HepG2 (cell line): ENCODE data around the gene EOGT. TPM values are rescaled to one million over a fixed set of nuclear protein-coding genes. Genes with fewer than 3 reads are reported as not detected.

Experiments used
- ARHGAP35 ChIP-seq: sonication (generic); formaldehyde crosslinking; IDR thresholded peaks from 2 replicates; pipeline ENCODE4 v1.9.0; 2022; ENCODE audit warnings: mild to moderate bottlenecking, inconsistent platforms, moderate library complexity, missing genetic modification reagents, borderline replicate concordance
- FOXM1 ChIP-seq: sonication (generic); formaldehyde crosslinking; IDR thresholded peaks from 2 replicates; pipeline ENCODE4 v1.5.0; 2020; ENCODE audit warnings: missing genetic modification reagents
- KDM5A ChIP-seq: fragments of 200-600 bp; sonication (generic); IDR thresholded peaks from 2 replicates; pipeline ENCODE4 v1.7.0; 2018; ENCODE audit warnings: antibody characterized with exemption, mild to moderate bottlenecking, low read length, borderline replicate concordance
- RARG ChIP-seq: sonication (generic); formaldehyde crosslinking; IDR thresholded peaks from 2 replicates; pipeline ENCODE4 v1.4.0; 2020; ENCODE audit warnings: low read depth, mild to moderate bottlenecking, missing genetic modification reagents
- STAG1 ChIP-seq: sonication (generic); formaldehyde crosslinking; IDR thresholded peaks from 2 replicates; pipeline ENCODE4 v1.4.0; 2020; ENCODE audit warnings: missing genetic modification reagents
- TAF1 ChIP-seq: sonication (generic); formaldehyde crosslinking; IDR thresholded peaks from 2 replicates; pipeline ENCODE4 v1.4.0; 2020; ENCODE audit warnings: missing genetic modification reagents
- ZBTB7B ChIP-seq: sonication (generic); formaldehyde crosslinking; IDR thresholded peaks from 2 replicates; pipeline ENCODE4 v1.4.0; 2020; ENCODE audit warnings: missing genetic modification reagents
- ZFX ChIP-seq: sonication (generic); formaldehyde crosslinking; IDR thresholded peaks from 2 replicates; pipeline ENCODE4 v1.4.0; 2020; ENCODE audit warnings: mild to moderate bottlenecking, low read depth, missing genetic modification reagents, moderate library complexity
- ZMYM3 ChIP-seq: sonication (generic); formaldehyde crosslinking; IDR thresholded peaks from 2 replicates; pipeline ENCODE4 v1.5.1; 2020; ENCODE audit warnings: mild to moderate bottlenecking, missing genetic modification reagents
- ZNF143 ChIP-seq: sonication (generic); formaldehyde crosslinking; IDR thresholded peaks from 2 replicates; pipeline ENCODE4 v1.4.0; 2020; ENCODE audit warnings: missing genetic modification reagents
- ZNF33B ChIP-seq: sonication (generic); formaldehyde crosslinking; IDR thresholded peaks from 2 replicates; pipeline ENCODE4 v1.5.1; 2020; ENCODE audit warnings: mild to moderate bottlenecking, missing genetic modification reagents
- ZNF44 ChIP-seq: sonication (generic); formaldehyde crosslinking; IDR thresholded peaks from 2 replicates; pipeline ENCODE4 v1.5.1; 2020; ENCODE audit warnings: mild to moderate bottlenecking, missing genetic modification reagents
- ZNF556 ChIP-seq: sonication (generic); formaldehyde crosslinking; IDR thresholded peaks from 2 replicates; pipeline ENCODE4 v1.4.0; 2020; ENCODE audit warnings: mild to moderate bottlenecking, missing genetic modification reagents, borderline replicate concordance
- ZNF572 ChIP-seq: sonication (generic); formaldehyde crosslinking; IDR thresholded peaks from 2 replicates; pipeline ENCODE4 v1.5.1; 2020; ENCODE audit warnings: mild to moderate bottlenecking, missing genetic modification reagents
- ZNF775 ChIP-seq: sonication (generic); formaldehyde crosslinking; IDR thresholded peaks from 2 replicates; pipeline ENCODE4 v1.4.0; 2020; ENCODE audit warnings: missing genetic modification reagents, mild to moderate bottlenecking, moderate library complexity, borderline replicate concordance
- ZSCAN21 ChIP-seq: sonication (generic); formaldehyde crosslinking; IDR thresholded peaks from 2 replicates; pipeline ENCODE4 v1.8.0; 2022; ENCODE audit warnings: mild to moderate bottlenecking, missing genetic modification reagents, moderate library complexity, borderline replicate concordance
- polyA plus RNA-seq, 8 experiments: library from polyadenylated mRNA; depleted of rRNA in 3 of 8; stranded (reverse) in 7 of 8; unstranded in 1 of 8; fragments of >200 nt; fragmentation: Illumina TruSeq in 4 of 8; extraction: Trizol in 4 of 8; gene quantifications; 2 replicates each; pipeline versions ENCODE4 v1.2.1 to v1.2.3, GENCODE V29; 2011 to 2016; ENCODE audit warnings: low read depth in 4 of 8, missing spikeins in 1 of 8, mixed read lengths in 1 of 8; ENCODE audit not compliant: insufficient read depth in 1 of 8
- total RNA-seq, 5 experiments: library from RNA; depleted of rRNA; stranded (reverse); fragments of >200 nt; fragmentation: Illumina TruSeq; extraction: Trizol; gene quantifications; 2 replicates each; pipeline ENCODE4 v1.2.3, GENCODE V29; 2016; ENCODE audit warnings: low read depth in 1 of 5
- TF ChIP-seq, protein P1 (sequence below): sonication (generic); formaldehyde crosslinking; IDR thresholded peaks from 2 replicates; pipeline ENCODE4 v1.5.1; 2020; ENCODE audit warnings: mild to moderate bottlenecking, missing genetic modification reagents, borderline replicate concordance
- TF ChIP-seq, protein P2 (sequence below): sonication (generic); formaldehyde crosslinking; IDR thresholded peaks from 2 replicates; pipeline ENCODE4 v1.5.1; 2020; ENCODE audit warnings: missing genetic modification reagents, mild to moderate bottlenecking, borderline replicate concordance
- TF ChIP-seq, protein P3 (sequence below): sonication (generic); formaldehyde crosslinking; IDR thresholded peaks from 2 replicates; pipeline ENCODE4 v1.4.0; 2020; ENCODE audit warnings: missing genetic modification reagents

The EOGT gene
- total and polyA plus RNA-seq, 2 of the 13 experiments (the other 11 are each of a cell fraction or from before 2014, with no cell fraction given) = 4.5 to 18.6 TPM

DNA sequence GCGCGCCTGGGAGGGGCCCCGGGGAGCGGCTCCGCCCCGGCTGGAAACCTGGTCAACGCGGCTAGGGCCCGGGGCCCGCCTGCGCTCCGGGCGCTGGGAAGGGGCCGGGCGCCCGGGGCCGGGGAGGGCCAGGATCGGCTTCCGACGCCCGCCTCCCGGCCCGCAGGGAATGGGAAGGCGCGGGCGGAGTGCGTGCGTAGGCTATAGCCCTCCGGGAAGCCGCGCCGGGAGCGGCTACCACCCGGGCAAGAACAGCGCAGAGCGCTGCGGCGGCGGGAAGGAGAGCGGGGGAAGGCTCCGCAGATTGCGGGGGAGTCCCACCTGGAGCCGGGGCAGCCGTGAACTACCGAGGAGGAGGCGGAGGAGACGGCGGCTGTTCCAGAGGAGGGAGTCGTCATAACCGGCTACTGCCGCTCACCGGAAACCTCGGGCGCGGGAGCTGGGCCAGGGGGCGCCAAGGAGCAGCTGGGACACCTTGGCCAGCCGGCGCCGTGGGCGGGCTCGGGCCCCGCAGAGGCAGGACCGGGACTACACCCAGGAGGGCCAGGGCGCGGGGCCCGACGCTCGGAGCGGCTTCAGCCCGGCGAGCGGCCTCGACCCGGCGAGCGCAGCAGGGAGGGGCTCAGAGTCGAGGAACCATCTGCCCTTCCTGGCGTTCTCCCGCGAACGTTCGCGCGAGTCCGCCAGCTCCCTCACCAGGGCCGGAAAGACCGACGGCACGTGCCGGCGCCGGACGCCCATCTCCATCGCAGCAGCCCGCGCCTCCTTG lies at the start of gene EOGT (continued):
- TF ChIP-seq, protein P1, sequence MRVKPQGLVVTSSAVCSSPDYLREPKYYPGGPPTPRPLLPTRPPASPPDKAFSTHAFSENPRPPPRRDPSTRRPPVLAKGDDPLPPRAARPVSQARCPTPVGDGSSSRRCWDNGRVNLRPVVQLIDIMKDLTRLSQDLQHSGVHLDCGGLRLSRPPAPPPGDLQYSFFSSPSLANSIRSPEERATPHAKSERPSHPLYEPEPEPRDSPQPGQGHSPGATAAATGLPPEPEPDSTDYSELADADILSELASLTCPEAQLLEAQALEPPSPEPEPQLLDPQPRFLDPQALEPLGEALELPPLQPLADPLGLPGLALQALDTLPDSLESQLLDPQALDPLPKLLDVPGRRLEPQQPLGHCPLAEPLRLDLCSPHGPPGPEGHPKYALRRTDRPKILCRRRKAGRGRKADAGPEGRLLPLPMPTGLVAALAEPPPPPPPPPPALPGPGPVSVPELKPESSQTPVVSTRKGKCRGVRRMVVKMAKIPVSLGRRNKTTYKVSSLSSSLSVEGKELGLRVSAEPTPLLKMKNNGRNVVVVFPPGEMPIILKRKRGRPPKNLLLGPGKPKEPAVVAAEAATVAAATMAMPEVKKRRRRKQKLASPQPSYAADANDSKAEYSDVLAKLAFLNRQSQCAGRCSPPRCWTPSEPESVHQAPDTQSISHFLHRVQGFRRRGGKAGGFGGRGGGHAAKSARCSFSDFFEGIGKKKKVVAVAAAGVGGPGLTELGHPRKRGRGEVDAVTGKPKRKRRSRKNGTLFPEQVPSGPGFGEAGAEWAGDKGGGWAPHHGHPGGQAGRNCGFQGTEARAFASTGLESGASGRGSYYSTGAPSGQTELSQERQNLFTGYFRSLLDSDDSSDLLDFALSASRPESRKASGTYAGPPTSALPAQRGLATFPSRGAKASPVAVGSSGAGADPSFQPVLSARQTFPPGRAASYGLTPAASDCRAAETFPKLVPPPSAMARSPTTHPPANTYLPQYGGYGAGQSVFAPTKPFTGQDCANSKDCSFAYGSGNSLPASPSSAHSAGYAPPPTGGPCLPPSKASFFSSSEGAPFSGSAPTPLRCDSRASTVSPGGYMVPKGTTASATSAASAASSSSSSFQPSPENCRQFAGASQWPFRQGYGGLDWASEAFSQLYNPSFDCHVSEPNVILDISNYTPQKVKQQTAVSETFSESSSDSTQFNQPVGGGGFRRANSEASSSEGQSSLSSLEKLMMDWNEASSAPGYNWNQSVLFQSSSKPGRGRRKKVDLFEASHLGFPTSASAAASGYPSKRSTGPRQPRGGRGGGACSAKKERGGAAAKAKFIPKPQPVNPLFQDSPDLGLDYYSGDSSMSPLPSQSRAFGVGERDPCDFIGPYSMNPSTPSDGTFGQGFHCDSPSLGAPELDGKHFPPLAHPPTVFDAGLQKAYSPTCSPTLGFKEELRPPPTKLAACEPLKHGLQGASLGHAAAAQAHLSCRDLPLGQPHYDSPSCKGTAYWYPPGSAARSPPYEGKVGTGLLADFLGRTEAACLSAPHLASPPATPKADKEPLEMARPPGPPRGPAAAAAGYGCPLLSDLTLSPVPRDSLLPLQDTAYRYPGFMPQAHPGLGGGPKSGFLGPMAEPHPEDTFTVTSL = no peak
- TF ChIP-seq TAF1 (CRISPR knock-in tag) (peak; percentile 73), ARHGAP35 (CRISPR knock-in tag) (peak; percentile 50; the same call in 1 of the 2 replicates), ZBTB7B (CRISPR knock-in tag) (peak; percentile 43; the same call in 1 of the 2 replicates), ZNF143 (CRISPR knock-in tag) (0 out of 2 replicates have a peak, but pooled peaks have one; percentile 51), ZNF33B (0 out of 2 replicates have a peak, but pooled peaks have one; percentile 46), ZNF572 (CRISPR knock-in tag) (no peak), ZNF556 (CRISPR knock-in tag) (peak; percentile 73; the same call in 1 of the 2 replicates), STAG1 (CRISPR knock-in tag) (no peak; the same call in 1 of the 2 replicates), ZSCAN21 (CRISPR knock-in tag) (peak; percentile 83), ZNF44 (CRISPR knock-in tag) (no peak), ZMYM3 (no peak), FOXM1 (no peak), KDM5A (no peak), ZFX (CRISPR knock-in tag) (peak; percentile 82), ZNF775 (CRISPR knock-in tag) (no peak), RARG (CRISPR knock-in tag) (no peak)
- TF ChIP-seq, protein P2, sequence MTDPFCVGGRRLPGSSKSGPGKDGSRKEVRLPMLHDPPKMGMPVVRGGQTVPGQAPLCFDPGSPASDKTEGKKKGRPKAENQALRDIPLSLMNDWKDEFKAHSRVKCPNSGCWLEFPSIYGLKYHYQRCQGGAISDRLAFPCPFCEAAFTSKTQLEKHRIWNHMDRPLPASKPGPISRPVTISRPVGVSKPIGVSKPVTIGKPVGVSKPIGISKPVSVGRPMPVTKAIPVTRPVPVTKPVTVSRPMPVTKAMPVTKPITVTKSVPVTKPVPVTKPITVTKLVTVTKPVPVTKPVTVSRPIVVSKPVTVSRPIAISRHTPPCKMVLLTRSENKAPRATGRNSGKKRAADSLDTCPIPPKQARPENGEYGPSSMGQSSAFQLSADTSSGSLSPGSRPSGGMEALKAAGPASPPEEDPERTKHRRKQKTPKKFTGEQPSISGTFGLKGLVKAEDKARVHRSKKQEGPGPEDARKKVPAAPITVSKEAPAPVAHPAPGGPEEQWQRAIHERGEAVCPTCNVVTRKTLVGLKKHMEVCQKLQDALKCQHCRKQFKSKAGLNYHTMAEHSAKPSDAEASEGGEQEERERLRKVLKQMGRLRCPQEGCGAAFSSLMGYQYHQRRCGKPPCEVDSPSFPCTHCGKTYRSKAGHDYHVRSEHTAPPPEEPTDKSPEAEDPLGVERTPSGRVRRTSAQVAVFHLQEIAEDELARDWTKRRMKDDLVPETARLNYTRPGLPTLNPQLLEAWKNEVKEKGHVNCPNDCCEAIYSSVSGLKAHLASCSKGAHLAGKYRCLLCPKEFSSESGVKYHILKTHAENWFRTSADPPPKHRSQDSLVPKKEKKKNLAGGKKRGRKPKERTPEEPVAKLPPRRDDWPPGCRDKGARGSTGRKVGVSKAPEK (CRISPR knock-in tag) = no peak
- TF ChIP-seq, protein P3, sequence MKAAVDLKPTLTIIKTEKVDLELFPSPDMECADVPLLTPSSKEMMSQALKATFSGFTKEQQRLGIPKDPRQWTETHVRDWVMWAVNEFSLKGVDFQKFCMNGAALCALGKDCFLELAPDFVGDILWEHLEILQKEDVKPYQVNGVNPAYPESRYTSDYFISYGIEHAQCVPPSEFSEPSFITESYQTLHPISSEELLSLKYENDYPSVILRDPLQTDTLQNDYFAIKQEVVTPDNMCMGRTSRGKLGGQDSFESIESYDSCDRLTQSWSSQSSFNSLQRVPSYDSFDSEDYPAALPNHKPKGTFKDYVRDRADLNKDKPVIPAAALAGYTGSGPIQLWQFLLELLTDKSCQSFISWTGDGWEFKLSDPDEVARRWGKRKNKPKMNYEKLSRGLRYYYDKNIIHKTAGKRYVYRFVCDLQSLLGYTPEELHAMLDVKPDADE (CRISPR knock-in tag) = no peak
